ENCODE results near the gene SLC38A4.

GRCh38 chr12:46847001-46847400, 21.2 kb upstream of the SLC38A4 start:
- TF ChIP-seq POLR2A (IDR thresholded peaks at IDR 0.05) (no peak), CTCF (IDR thresholded peaks at IDR 0.05) (no peak)
